ENCODE data around the gene TRIM46. TPM values are rescaled to one million over a fixed set of nuclear protein-coding genes. Genes with fewer than 3 reads are reported as not detected.
A peak's percentile ranks its signal among the peaks of the same experiment; 100 is the strongest.

Gene TRIM46
- total and polyA plus RNA-seq, 2 of the 13 experiments (the other 11 are each of a cell fraction or from before 2014, with no cell fraction given): 0.04 to 0.09 TPM

DNA sequence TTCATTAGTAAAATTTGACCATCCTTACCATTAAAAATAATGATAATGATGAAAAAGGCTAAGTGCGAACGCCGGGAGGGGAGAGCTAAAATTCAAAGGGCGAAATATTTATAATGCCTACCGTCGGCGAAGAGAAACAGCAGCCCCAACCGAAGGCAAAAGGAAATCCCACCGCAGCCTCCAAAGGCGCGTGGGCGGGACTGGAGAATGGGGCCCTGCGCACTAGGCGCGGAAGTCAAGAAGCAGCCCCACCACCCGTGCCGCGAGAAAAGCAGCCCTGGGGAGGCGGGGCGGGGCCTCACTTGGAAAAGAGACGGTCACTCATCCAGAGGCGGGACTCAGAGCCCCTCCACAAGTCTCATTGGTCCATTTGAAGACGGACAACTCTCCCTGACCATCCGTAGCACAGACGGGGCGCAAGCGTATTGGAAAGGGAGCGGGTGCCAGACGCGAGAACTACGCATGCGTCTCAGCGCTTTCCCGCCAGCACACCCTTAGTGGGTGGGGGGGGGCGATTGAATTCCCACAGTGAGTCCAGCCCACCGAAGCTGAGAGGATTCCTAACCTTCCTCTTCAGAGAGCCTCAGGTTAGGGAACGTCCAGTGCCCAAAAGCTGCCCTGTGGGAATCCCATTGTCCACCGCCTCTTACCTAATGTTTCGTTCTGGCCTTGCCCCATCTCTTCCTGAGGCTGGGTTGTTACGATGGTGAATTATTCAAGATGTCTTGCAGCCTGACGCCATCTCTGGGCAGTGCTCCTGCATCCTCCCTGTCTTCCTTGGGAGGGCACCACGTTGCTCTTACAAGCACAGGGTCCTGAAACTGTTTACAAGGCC lies 53.8 kb downstream of the TRIM46 start (continued):
- TF ChIP-seq DMAP1 (CRISPR knock-in tag; IDR thresholded peaks at IDR 0.05) (peak; percentile 67; the same call in 1 of the 2 replicates), HNRNPLL (IDR thresholded peaks at IDR 0.05; ENCODE audit: low read depth, low read length, poor library complexity, severe bottlenecking) (peak; percentile 88), ASH2L (IDR thresholded peaks at IDR 0.05; ENCODE audit: insufficient read length, low read depth, low read length) (peak; percentile 52), ZNF777 (CRISPR knock-in tag; IDR thresholded peaks at IDR 0.05) (peak; percentile 51; the same call in 1 of the 2 replicates), ZNF891 (CRISPR knock-in tag; IDR thresholded peaks at IDR 0.05) (no peak; the same call in 1 of the 2 replicates), ZNF616 (CRISPR knock-in tag; IDR thresholded peaks at IDR 0.05; ENCODE audit: low read depth) (no peak), ZMYM4 (CRISPR knock-in tag; IDR thresholded peaks at IDR 0.05) (peak; percentile 50), ZNF792 (CRISPR knock-in tag; IDR thresholded peaks at IDR 0.05) (0 out of 2 replicates have a peak, but pooled peaks have one; percentile 24), SALL1 (CRISPR knock-in tag; IDR thresholded peaks at IDR 0.05) (0 out of 2 replicates have a peak, but pooled peaks have one; percentile 28), PHF5A (CRISPR knock-in tag; IDR thresholded peaks at IDR 0.05; ENCODE audit: low read depth, unreplicated experiment) (peak; percentile 24), ZNF766 (CRISPR knock-in tag; IDR thresholded peaks at IDR 0.05; ENCODE audit: borderline replicate concordance) (no peak), ZNF274 (CRISPR knock-in tag; IDR thresholded peaks at IDR 0.05) (no peak; the same call in 1 of the 2 replicates), NFYB (CRISPR knock-in tag; IDR thresholded peaks at IDR 0.05) (peak; percentile 95), ZNF10 (CRISPR knock-in tag; IDR thresholded peaks at IDR 0.05; ENCODE audit: borderline replicate concordance, low read depth) (no peak)
- TF ChIP-seq, protein P1, sequence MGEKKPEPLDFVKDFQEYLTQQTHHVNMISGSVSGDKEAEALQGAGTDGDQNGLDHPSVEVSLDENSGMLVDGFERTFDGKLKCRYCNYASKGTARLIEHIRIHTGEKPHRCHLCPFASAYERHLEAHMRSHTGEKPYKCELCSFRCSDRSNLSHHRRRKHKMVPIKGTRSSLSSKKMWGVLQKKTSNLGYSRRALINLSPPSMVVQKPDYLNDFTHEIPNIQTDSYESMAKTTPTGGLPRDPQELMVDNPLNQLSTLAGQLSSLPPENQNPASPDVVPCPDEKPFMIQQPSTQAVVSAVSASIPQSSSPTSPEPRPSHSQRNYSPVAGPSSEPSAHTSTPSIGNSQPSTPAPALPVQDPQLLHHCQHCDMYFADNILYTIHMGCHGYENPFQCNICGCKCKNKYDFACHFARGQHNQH (CRISPR knock-in tag; IDR thresholded peaks at IDR 0.05): peak; percentile 67; the same call in 1 of the 2 replicates
- TF ChIP-seq, protein P2, sequence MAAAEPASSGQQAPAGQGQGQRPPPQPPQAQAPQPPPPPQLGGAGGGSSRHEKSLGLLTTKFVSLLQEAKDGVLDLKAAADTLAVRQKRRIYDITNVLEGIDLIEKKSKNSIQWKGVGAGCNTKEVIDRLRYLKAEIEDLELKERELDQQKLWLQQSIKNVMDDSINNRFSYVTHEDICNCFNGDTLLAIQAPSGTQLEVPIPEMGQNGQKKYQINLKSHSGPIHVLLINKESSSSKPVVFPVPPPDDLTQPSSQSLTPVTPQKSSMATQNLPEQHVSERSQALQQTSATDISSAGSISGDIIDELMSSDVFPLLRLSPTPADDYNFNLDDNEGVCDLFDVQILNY (CRISPR knock-in tag; conservative IDR thresholded peaks at IDR 0.05): peak; percentile 88
- TF ChIP-seq, protein P3, sequence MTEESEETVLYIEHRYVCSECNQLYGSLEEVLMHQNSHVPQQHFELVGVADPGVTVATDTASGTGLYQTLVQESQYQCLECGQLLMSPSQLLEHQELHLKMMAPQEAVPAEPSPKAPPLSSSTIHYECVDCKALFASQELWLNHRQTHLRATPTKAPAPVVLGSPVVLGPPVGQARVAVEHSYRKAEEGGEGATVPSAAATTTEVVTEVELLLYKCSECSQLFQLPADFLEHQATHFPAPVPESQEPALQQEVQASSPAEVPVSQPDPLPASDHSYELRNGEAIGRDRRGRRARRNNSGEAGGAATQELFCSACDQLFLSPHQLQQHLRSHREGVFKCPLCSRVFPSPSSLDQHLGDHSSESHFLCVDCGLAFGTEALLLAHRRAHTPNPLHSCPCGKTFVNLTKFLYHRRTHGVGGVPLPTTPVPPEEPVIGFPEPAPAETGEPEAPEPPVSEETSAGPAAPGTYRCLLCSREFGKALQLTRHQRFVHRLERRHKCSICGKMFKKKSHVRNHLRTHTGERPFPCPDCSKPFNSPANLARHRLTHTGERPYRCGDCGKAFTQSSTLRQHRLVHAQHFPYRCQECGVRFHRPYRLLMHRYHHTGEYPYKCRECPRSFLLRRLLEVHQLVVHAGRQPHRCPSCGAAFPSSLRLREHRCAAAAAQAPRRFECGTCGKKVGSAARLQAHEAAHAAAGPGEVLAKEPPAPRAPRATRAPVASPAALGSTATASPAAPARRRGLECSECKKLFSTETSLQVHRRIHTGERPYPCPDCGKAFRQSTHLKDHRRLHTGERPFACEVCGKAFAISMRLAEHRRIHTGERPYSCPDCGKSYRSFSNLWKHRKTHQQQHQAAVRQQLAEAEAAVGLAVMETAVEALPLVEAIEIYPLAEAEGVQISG (CRISPR knock-in tag; IDR thresholded peaks at IDR 0.05): peak; percentile 57; the same call in 1 of the 2 replicates
- TF ChIP-seq, protein P4, sequence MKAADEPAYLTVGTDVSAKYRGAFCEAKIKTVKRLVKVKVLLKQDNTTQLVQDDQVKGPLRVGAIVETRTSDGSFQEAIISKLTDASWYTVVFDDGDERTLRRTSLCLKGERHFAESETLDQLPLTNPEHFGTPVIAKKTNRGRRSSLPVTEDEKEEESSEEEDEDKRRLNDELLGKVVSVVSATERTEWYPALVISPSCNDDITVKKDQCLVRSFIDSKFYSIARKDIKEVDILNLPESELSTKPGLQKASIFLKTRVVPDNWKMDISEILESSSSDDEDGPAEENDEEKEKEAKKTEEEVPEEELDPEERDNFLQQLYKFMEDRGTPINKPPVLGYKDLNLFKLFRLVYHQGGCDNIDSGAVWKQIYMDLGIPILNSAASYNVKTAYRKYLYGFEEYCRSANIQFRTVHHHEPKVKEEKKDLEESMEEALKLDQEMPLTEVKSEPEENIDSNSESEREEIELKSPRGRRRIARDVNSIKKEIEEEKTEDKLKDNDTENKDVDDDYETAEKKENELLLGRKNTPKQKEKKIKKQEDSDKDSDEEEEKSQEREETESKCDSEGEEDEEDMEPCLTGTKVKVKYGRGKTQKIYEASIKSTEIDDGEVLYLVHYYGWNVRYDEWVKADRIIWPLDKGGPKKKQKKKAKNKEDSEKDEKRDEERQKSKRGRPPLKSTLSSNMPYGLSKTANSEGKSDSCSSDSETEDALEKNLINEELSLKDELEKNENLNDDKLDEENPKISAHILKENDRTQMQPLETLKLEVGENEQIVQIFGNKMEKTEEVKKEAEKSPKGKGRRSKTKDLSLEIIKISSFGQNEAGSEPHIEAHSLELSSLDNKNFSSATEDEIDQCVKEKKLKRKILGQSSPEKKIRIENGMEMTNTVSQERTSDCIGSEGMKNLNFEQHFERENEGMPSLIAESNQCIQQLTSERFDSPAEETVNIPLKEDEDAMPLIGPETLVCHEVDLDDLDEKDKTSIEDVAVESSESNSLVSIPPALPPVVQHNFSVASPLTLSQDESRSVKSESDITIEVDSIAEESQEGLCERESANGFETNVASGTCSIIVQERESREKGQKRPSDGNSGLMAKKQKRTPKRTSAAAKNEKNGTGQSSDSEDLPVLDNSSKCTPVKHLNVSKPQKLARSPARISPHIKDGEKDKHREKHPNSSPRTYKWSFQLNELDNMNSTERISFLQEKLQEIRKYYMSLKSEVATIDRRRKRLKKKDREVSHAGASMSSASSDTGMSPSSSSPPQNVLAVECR (CRISPR knock-in tag; IDR thresholded peaks at IDR 0.05; ENCODE audit: borderline replicate concordance): peak; percentile 77
- TF ChIP-seq, protein P5, sequence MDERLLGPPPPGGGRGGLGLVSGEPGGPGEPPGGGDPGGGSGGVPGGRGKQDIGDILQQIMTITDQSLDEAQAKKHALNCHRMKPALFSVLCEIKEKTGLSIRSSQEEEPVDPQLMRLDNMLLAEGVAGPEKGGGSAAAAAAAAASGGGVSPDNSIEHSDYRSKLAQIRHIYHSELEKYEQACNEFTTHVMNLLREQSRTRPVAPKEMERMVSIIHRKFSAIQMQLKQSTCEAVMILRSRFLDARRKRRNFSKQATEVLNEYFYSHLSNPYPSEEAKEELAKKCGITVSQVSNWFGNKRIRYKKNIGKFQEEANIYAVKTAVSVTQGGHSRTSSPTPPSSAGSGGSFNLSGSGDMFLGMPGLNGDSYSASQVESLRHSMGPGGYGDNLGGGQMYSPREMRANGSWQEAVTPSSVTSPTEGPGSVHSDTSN (CRISPR knock-in tag; IDR thresholded peaks at IDR 0.05): peak; percentile 90
